Measurements from ENCODE around the gene SUMF1.

DNA sequence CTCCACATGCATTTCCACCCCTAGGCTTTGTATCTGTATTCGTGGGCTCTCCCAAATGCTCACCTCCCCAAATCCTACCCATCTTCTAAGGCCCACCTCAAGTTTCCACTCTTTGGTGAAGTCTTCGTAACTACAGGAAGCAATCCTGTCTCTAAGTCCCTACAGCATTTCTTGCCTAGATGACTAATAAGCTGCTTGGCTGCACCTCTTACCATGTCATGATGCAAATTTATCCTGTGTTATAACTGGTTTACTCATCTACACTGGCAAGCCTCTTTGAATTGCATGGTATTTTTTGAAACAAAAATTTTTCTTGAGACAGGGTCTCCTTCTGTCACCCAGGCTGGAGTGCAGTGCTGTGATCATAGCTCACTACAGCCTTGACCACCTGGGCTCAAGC lies 90.6 kb downstream of the SUMF1 start:
- TF ChIP-seq CTCF (IDR thresholded peaks at IDR 0.05; ENCODE audit: low read length) (no peak), EZH2 (IDR thresholded peaks at IDR 0.05; ENCODE audit: borderline replicate concordance, low read length) (no peak)

Measured in OCI-LY1 (cell line).